ENCODE measurements around the gene WHAMM. TPM values are rescaled to one million over a fixed set of nuclear protein-coding genes. Genes with fewer than 3 reads are reported as not detected.
"Not testable (repeated sequence)": the region's sequence is repeated elsewhere in the genome, so short reads cannot be mapped to it uniquely, and the experiment has no call there.

Gene WHAMM
- total RNA-seq, 2 experiments from 2014 or later = 86.4 to 87.7 TPM

DNA sequence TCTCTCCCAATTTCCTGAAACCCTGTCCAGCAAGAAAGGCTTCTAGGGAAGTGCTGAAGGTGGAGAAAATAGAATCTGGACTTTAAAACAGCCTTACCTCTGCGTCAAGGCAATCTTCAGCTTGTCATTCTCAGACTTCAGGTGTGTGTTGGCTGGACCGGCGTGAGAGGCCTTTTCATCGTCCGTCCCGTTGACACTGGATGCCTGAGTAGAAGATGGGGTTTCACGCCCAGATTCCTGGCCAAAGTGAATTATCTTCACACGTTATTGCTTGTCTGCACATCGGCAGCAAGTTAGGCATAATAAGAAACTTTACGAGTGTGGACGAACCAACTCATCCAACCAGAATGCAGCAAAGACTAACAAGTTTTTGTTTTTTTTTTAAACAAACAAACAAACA, 49.5 kb downstream of the WHAMM start:
- no peaks in the 10 kb centered on the region for H3K36me3 Mint-ChIP-seq (ENCODE audit: low read depth)
- H3K4me1 ChIP-seq (ENCODE audit: insufficient read depth, low read length) = no peaks in the 10 kb centered on the region
- H3K9me3 Mint-ChIP-seq = no peaks in the 10 kb centered on the region
- H3K4me3 Mint-ChIP-seq = no peak overlapping the region
- no peaks in the 10 kb centered on the region for H3K27me3 ChIP-seq (ENCODE audit: control insufficient read depth in 1 of 2, insufficient read depth in 2 of 2, low read length in 2 of 2)
- POLR2A ChIA-PET = no interaction called here
- intact Hi-C loops (cut with DNase I, micrococcal nuclease) = no loop called here
- H3K27ac ChIP-seq (ENCODE audit: low read depth in 1 of 2, low read length in 2 of 2) = no peak overlapping the region
- no peak for DNase-seq
- no peak overlapping the region for H3K27ac Mint-ChIP-seq
- TF ChIP-seq, protein P1, sequence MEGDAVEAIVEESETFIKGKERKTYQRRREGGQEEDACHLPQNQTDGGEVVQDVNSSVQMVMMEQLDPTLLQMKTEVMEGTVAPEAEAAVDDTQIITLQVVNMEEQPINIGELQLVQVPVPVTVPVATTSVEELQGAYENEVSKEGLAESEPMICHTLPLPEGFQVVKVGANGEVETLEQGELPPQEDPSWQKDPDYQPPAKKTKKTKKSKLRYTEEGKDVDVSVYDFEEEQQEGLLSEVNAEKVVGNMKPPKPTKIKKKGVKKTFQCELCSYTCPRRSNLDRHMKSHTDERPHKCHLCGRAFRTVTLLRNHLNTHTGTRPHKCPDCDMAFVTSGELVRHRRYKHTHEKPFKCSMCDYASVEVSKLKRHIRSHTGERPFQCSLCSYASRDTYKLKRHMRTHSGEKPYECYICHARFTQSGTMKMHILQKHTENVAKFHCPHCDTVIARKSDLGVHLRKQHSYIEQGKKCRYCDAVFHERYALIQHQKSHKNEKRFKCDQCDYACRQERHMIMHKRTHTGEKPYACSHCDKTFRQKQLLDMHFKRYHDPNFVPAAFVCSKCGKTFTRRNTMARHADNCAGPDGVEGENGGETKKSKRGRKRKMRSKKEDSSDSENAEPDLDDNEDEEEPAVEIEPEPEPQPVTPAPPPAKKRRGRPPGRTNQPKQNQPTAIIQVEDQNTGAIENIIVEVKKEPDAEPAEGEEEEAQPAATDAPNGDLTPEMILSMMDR (IDR thresholded peaks at IDR 0.05) = no peak
- no peak overlapping the region for H3K4me3 ChIP-seq (ENCODE audit: low read length)
- no peaks in the 10 kb centered on the region for H3K4me1 Mint-ChIP-seq (ENCODE audit: low read depth)
- H3K9me3 ChIP-seq (ENCODE audit: control insufficient read depth in 1 of 2, insufficient read depth in 1 of 2, low read length in 2 of 2) = no peaks in the 10 kb centered on the region
- no peak for ATAC-seq (ENCODE audit: poor library complexity)
- H3K27me3 Mint-ChIP-seq = no peaks in the 10 kb centered on the region
- CTCF ChIA-PET = no interaction called here
- no peaks in the 10 kb centered on the region for H3K36me3 ChIP-seq (ENCODE audit: insufficient read depth, low read length)

- DNase-seq (no peak), ATAC-seq (ENCODE audit: poor library complexity) (no peak)
- Histone ChIP-seq H3K4me3 (ENCODE audit: low read length) (no peak overlapping the region), H3K4me1 (ENCODE audit: insufficient read depth, low read length) (no peaks in the 10 kb centered on the region), H3K27me3 (ENCODE audit: control insufficient read depth in 1 of 2, insufficient read depth in 2 of 2, low read length in 2 of 2) (no peaks in the 10 kb centered on the region), H3K27ac (ENCODE audit: low read depth in 1 of 2, low read length in 2 of 2) (no peak overlapping the region), H3K36me3 (ENCODE audit: insufficient read depth, low read length) (no peaks in the 10 kb centered on the region), H3K9me3 (ENCODE audit: control insufficient read depth in 1 of 2, insufficient read depth in 1 of 2, low read length in 2 of 2) (no peaks in the 10 kb centered on the region)
- no peak overlapping the region for H3K27ac Mint-ChIP-seq
- intact Hi-C loops (cut with DNase I, micrococcal nuclease) = no loop called here
- no peak overlapping the region for H3K4me3 Mint-ChIP-seq
- ChIA-PET POLR2A (no interaction called here), CTCF (no interaction called here)
- no peaks in the 10 kb centered on the region for H3K9me3 Mint-ChIP-seq
- H3K4me1 Mint-ChIP-seq (ENCODE audit: low read depth) = no peaks in the 10 kb centered on the region
- TF ChIP-seq, protein P1 (IDR thresholded peaks at IDR 0.05) = no peak
- H3K27me3 Mint-ChIP-seq = no peaks in the 10 kb centered on the region
- H3K36me3 Mint-ChIP-seq (ENCODE audit: low read depth) = no peaks in the 10 kb centered on the region
Measured at GRCh38 chr15:82862886-82863285, 53.5 kb downstream of the WHAMM start.

- no peak overlapping the region for H3K4me3 ChIP-seq (ENCODE audit: low read length)
- Mint-ChIP-seq H3K4me3 (no peak overlapping the region), H3K36me3 (ENCODE audit: low read depth) (no peaks in the 10 kb centered on the region), H3K9me3 (no peaks in the 10 kb centered on the region), H3K27me3 (no peaks in the 10 kb centered on the region), H3K27ac (no peak overlapping the region), H3K4me1 (ENCODE audit: low read depth) (no peaks in the 10 kb centered on the region)
- TF ChIP-seq, protein P1 (IDR thresholded peaks at IDR 0.05) = no peak
- ATAC-seq (ENCODE audit: poor library complexity) (no peak), DNase-seq (no peak)
- intact Hi-C loops (cut with DNase I, micrococcal nuclease) = no loop called here
- H3K27ac ChIP-seq (ENCODE audit: low read depth in 1 of 2, low read length in 2 of 2) = no peak overlapping the region
- no peaks in the 10 kb centered on the region for H3K4me1 ChIP-seq (ENCODE audit: insufficient read depth, low read length)
- ChIA-PET CTCF (interaction anchor here (0.9 kb wide), 1 partner anchor 9 kb away, joined by 3 read pairs; no protein-coding TSS in a partner anchor), POLR2A (no interaction called here)
- H3K27me3 ChIP-seq (ENCODE audit: control insufficient read depth in 1 of 2, insufficient read depth in 2 of 2, low read length in 2 of 2) = no peaks in the 10 kb centered on the region
- no peaks in the 10 kb centered on the region for H3K36me3 ChIP-seq (ENCODE audit: insufficient read depth, low read length)
- no peaks in the 10 kb centered on the region for H3K9me3 ChIP-seq (ENCODE audit: control insufficient read depth in 1 of 2, insufficient read depth in 1 of 2, low read length in 2 of 2)
Measured at GRCh38 chr15:82864967-82865366, 55.5 kb downstream of the WHAMM start.

DNA sequence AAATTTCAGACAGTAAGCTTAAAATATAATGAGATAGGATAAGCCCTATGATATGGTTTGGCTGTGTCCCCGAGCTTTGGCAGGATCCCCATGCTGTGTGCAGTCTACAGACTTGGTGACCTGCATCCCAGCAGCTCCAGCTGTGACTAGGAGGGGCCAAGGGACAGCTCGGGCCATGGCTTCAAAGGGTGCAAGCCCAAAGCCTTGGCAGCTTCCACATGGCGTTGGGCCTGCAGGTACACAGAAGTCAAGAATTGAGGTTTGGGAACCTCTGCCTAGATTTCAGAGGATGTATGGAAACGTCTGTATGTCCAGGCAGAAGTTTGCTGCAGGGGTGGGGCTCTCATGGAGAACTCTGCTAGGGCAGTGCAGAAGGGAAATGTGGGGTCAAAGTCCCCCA, 56.2 kb downstream of the WHAMM start:
- DNase-seq; POLR2A ChIA-PET; H3K27ac ChIP-seq (ENCODE audit: low read depth in 1 of 2, low read length in 2 of 2); H3K36me3 Mint-ChIP-seq (ENCODE audit: low read depth); H3K4me3 ChIP-seq (ENCODE audit: low read length); H3K4me1 ChIP-seq (ENCODE audit: insufficient read depth, low read length); H3K4me1 Mint-ChIP-seq (ENCODE audit: low read depth); H3K4me3 Mint-ChIP-seq; H3K9me3 ChIP-seq (ENCODE audit: control insufficient read depth in 1 of 2, insufficient read depth in 1 of 2, low read length in 2 of 2); H3K36me3 ChIP-seq (ENCODE audit: insufficient read depth, low read length); CTCF ChIA-PET; H3K27me3 Mint-ChIP-seq; ATAC-seq (ENCODE audit: poor library complexity); H3K27me3 ChIP-seq (ENCODE audit: control insufficient read depth in 1 of 2, insufficient read depth in 2 of 2, low read length in 2 of 2); H3K27ac Mint-ChIP-seq; H3K9me3 Mint-ChIP-seq; intact Hi-C loops (cut with DNase I, micrococcal nuclease): not testable (repeated sequence)

- H3K9me3 ChIP-seq (ENCODE audit: control insufficient read depth in 1 of 2, insufficient read depth in 1 of 2, low read length in 2 of 2); H3K4me3 Mint-ChIP-seq; H3K36me3 Mint-ChIP-seq (ENCODE audit: low read depth); H3K9me3 Mint-ChIP-seq; POLR2A ChIA-PET; H3K36me3 ChIP-seq (ENCODE audit: insufficient read depth, low read length); H3K27ac ChIP-seq (ENCODE audit: low read depth in 1 of 2, low read length in 2 of 2); DNase-seq; ATAC-seq (ENCODE audit: poor library complexity); H3K4me1 ChIP-seq (ENCODE audit: insufficient read depth, low read length); H3K27me3 ChIP-seq (ENCODE audit: control insufficient read depth in 1 of 2, insufficient read depth in 2 of 2, low read length in 2 of 2); H3K27ac Mint-ChIP-seq; CTCF ChIA-PET; H3K4me3 ChIP-seq (ENCODE audit: low read length); H3K4me1 Mint-ChIP-seq (ENCODE audit: low read depth); H3K27me3 Mint-ChIP-seq; intact Hi-C loops (cut with DNase I, micrococcal nuclease): not testable (repeated sequence)
Measured at GRCh38 chr15:82865981-82866380, 56.6 kb downstream of the WHAMM start.

Data from CD4-positive, alpha-beta T cell (primary cell).